ENCODE measurements around the gene ADIRF.
A peak's percentile ranks its signal among the peaks of the same experiment; 100 is the strongest.
"Not testable (repeated sequence)": the region's sequence is repeated elsewhere in the genome, so short reads cannot be mapped to it uniquely, and the experiment has no call there.

ADIRF gene

DNA sequence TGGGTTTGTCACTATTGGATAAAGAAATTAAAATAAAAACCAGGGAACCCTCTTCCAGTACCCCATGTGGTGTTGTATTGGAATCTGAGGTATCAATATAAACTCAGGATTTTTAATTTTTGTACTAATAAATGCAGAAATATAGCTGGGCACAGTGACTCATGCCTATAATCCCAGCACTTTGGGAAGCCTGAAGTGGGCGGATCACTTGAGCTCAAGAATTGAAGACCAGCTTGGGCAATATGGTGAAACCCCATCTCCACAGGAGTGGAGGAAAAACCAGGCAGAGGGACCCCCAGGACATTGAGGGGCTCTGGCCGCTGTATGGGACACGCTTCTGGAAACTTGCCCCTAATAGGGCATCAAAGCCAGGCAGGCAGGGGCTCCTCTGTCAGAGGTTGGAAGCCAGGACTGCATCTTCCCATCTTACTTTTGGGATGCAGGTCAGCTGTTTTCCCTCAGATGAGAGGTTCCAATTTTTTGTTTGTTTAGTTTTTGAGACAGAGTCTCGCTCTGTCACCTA, 11.1 kb downstream of the ADIRF start:
- DNase-seq (ENCODE audit: low spot score) = no peak

GRCh38 chr10:86979977-86980448, 11.7 kb downstream of the ADIRF start:
- no peak for DNase-seq (ENCODE audit: low spot score)

GRCh38 chr10:86981020-86981419, 12.7 kb downstream of the ADIRF start:
- not testable (repeated sequence) for DNase-seq (ENCODE audit: low spot score)

DNA sequence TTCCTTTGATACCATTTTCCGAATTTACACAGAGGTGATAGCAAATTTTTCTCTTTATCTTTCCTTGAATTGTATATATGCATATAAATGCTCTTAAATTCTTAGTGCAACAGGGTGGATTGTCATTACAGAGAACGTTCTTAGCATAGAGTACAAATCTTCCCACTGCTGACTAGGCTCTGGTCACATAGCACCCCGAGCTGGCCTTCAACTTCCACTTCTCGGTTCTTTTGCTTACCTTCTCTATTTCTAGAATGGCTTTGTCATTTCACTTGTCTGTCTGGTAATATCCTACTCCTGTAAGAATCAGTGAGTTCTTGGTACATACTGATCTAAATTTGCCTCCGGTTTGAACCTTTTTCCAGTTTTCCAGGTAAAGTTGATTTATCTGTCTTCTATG, 13.4 kb downstream of the ADIRF start:
- DNase-seq (ENCODE audit: low spot score) = no peak

GRCh38 chr10:86984498-86984897, 16.2 kb downstream of the ADIRF start:
- not testable (repeated sequence) for DNase-seq (ENCODE audit: low spot score)

DNA sequence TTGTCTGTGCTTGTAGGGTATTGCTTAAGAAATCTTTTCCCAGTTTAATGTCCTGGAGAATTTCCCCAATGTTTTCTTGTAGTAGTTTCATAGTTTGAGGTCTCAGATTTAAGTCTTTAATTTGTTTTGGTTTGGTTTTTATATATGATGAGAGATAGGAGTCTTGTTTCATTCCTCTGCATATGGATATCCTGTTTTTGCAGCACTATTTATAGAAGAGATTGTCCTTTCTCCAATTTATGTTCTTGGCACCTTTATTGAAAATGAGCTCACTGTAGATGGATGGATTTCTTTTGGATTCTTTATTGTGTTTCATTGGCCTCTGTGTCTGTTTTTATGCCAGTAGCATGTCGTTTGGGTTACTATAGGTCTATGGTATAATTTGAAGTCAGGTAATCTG, 20.2 kb downstream of the ADIRF start:
- no peak for DNase-seq (ENCODE audit: low spot score)

GRCh38 chr10:86991362-86991761, 23.1 kb downstream of the ADIRF start:
- DNase-seq (ENCODE audit: low spot score) = not testable (repeated sequence)

GRCh38 chr10:86992456-86992855, 24.2 kb downstream of the ADIRF start:
- no peak for DNase-seq (ENCODE audit: low spot score)

DNA sequence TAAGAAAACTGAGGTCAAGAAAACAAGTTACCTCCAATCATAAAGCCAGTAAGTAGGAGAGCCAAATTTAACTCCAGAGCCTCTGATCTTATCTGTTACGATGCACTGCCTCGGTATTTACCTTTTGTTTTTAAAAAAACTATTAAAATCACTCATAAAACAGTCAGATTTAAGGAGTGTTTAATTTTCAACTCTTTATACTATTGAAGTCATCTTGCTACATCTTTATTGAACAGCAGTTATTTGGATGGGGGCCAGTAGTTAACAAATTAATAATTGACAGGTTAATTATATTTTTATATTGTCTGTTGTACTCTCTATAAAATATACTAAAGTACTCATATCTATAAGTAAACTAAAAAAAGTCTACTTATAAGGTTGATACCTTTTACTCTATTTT, 24.6 kb downstream of the ADIRF start:
- DNase-seq (ENCODE audit: low spot score) = no peak

DNA sequence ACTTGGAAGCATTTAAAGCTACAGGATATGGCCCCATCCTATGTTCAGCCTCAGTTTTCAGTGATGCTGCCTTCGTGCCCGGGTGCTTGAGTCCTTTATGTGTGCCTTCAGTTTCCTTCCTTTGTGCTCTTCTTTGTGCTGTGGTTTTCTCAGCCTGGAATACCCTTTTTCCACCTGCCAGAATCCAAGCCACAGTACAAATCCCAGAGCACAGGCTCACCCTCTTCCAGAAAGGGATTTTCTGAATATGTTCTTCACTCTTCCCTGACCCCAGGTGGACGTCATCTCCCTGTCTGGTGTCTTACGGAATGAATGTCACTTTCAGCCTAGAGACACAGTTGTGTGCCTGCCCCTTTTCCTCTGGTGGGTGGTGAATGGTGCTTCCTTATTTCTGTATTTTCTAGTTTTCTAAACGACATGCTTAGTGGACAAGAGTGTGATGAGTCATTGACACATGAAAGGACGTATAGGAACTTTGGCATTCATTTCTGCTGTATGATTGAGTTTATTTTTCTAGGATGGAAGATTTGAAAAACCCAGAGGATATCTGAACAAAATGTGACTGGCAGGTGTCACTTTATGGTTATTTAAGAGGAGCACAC, 31.6 kb downstream of the ADIRF start:
- DNase-seq (ENCODE audit: low spot score) = not testable (repeated sequence)

GRCh38 chr10:87000491-87000890, 32.2 kb downstream of the ADIRF start:
- no peak for DNase-seq (ENCODE audit: low spot score)

- not testable (repeated sequence) for DNase-seq (ENCODE audit: low spot score)
These were observed 38.8 kb downstream of the ADIRF start for GRCh38 chr10:87007124-87007523.

GRCh38 chr10:87007674-87008073, 39.4 kb downstream of the ADIRF start:
- DNase-seq (ENCODE audit: low spot score) = not testable (repeated sequence)

DNA sequence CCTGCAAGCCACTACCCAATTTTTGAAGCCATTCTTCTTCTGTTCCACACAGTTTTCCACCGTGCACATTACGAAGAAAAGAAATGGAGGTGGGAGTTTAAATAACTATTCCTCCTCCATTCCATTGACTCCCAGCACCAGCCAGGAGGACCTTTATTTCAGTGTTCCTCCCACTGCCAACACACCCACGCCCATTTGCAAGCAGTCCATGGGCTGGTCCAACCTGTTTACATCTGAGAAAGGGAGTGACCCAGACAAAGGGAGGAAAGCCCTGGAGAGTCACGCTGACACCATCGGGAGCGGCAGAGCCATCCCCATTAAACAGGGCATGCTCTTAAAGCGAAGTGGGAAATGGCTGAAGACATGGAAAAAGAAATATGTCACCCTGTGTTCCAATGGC, 40.0 kb downstream of the ADIRF start:
- not testable (repeated sequence) for DNase-seq (ENCODE audit: low spot score)

DNA sequence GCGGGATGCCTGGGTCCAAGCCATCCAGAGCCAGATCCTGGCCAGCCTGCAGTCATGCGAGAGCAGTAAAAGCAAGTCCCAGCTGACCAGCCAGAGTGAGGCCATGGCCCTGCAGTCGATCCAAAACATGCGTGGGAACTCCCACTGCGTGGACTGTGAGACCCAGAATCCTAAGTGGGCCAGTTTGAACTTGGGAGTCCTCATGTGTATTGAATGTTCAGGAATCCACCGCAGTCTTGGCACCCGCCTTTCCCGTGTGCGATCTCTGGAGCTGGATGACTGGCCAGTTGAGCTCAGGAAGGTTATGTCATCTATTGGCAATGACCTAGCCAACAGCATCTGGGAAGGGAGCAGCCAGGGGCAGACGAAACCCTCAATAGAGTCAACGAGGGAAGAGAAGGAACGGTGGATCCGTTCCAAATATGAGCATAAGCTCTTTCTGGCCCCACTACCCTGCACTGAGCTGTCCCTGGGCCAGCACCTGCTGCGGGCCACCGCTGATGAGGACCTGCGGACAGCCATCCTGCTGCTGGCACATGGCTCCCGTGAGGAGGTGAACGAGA, 40.9 kb downstream of the ADIRF start:
- peak; percentile 3 for DNase-seq (ENCODE audit: low spot score)

GRCh38 chr10:87013528-87013927, 45.2 kb downstream of the ADIRF start:
- not testable (repeated sequence) for DNase-seq (ENCODE audit: low spot score)

DNA sequence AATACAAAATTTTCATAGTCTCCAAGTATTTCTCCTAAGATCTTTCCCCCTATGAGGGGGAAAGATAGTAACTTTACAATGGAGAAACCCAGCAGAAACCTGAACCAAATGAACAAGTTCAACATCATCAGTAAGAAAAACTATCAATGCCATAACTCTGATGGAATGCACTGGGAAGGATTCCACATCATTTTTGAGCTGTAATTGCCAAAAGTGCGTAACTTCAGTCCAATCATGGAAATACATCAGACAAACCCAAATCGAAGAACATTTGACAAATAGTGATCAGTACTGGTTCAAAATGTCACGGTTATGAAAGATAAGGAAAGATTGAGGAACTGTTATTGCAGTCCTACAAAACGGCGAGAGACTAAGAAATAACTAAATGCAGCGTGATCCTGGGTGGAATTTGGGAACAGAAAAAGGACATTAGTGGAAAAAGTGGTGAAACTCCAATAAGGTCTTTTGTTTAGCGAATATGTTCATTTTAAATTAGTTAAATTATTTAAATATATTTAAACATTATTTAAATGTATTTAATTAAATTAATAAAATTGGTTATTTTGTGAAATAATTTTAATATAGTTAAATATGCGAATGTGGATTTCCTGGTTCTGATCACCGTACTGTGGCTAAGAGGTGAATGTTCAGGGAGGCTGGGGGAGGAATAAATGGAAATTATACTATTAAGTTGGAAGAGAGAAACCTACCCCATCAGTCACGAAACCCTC, 46.9 kb downstream of the ADIRF start:
- not testable (repeated sequence) for DNase-seq (ENCODE audit: low spot score)

DNA sequence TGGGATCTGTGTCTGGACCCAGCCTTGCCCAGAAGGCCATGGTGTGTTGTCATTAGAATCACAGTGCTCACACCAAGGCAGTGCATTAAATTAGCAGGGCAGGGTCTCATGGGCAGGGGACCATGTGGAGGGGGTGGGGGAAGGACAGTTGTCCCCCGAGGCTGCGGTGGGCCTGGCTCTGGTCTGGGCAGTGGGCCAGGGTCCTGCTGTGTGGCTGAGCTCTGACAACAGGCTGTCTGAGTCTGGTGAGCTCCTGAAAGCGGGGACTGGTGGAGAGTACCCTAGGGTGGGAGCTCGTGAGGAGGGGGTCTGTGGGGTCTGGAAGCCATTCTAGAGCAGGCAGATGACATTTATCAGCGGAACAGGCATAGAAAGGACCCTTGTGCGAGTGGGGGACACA, 49.8 kb downstream of the ADIRF start:
- not testable (repeated sequence) for DNase-seq (ENCODE audit: low spot score)

GRCh38 chr10:87019066-87019465, 50.8 kb downstream of the ADIRF start:
- not testable (repeated sequence) for DNase-seq (ENCODE audit: low spot score)

- not testable (repeated sequence) for DNase-seq (ENCODE audit: low spot score)
These were observed 51.2 kb downstream of the ADIRF start for GRCh38 chr10:87019504-87019903.

GRCh38 chr10:87020056-87020455, 51.8 kb downstream of the ADIRF start, which contains the start of gene FAM25A:
FAM25A (plus strand) TSS chr10:87020294; CDS start chr10:87020325, 31 bp downstream.
- DNase-seq (ENCODE audit: low spot score) = not testable (repeated sequence)
